GM10847 (cell line): ENCODE measurements around the gene CISD3.

ENCODE experiments used
- POLR2A ChIP-seq: IDR thresholded peaks from 2 replicates; pipeline ENCODE4 v1.6.1; 2011; ENCODE audit not compliant: insufficient read length; ENCODE audit errors: extremely low read depth

Gene CISD3

GRCh38 chr17:38746004-38746848 is 16.1 kb downstream of the CISD3 start:
- TF ChIP-seq POLR2A, result no peak

- TF ChIP-seq POLR2A, result no peak
These were observed 16.8 kb downstream of the CISD3 start for GRCh38 chr17:38746849-38747462.

- no peak for TF ChIP-seq POLR2A
These were observed 17.5 kb downstream of the CISD3 start for GRCh38 chr17:38747463-38748148.

GRCh38 chr17:38748149-38748891 is 18.2 kb downstream of the CISD3 start, which contains the start of gene PCGF2:
PCGF2 (minus strand) TSS chr17:38748336; CDS start chr17:38740402, 7,934 bp downstream.
- no peak for TF ChIP-seq POLR2A

GRCh38 chr17:38748892-38749222 is 18.7 kb downstream of the CISD3 start:
- TF ChIP-seq POLR2A, result no peak

- peak; percentile 45 for TF ChIP-seq POLR2A
These were observed 19.3 kb downstream of the CISD3 start for GRCh38 chr17:38749223-38750043.

GRCh38 chr17:38750044-38750311 is 19.8 kb downstream of the CISD3 start:
- TF ChIP-seq POLR2A, result no peak

GRCh38 chr17:38750312-38751121 is 20.4 kb downstream of the CISD3 start:
- no peak for TF ChIP-seq POLR2A

GRCh38 chr17:38751144-38751807 is 21.1 kb downstream of the CISD3 start:
- TF ChIP-seq POLR2A, result no peak

- no peak for TF ChIP-seq POLR2A
These were observed 21.7 kb downstream of the CISD3 start for GRCh38 chr17:38751808-38752307.

- peak; percentile 49 for TF ChIP-seq POLR2A
These were observed 22.3 kb downstream of the CISD3 start, which contains the start of gene PSMB3 for GRCh38 chr17:38752308-38753070. PSMB3 (plus strand) TSS chr17:38752741; CDS start chr17:38752827, 86 bp downstream.

GRCh38 chr17:38753071-38753506 is 22.9 kb downstream of the CISD3 start:
- TF ChIP-seq POLR2A, result no peak
